Measurements from ENCODE around the gene SPRR2E.
"Not testable (repeated sequence)": the region's sequence is repeated elsewhere in the genome, so short reads cannot be mapped to it uniquely, and the experiment has no call there.

Gene SPRR2E

DNA sequence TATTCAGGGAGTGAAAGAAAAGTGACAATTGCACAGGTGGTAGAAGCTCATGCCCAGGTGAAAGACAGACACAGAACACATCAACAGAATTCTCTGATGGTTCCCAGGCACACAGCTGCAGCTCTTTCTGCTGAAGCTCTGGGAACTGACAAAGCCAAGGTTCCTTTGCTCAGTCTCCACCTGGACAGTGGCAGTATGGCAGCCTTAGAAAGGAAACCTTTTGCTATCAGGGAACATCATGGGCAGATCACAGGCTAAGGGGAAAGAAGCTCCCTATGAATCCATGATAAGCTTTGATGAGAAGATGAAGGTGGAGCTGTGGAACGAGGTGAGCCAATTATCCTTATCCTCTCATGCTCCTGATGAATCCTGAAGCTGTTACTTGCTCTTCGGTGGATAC lies 24.1 kb downstream of the SPRR2E start:
- DNase-seq (ENCODE audit: low spot score), result no peak

DNA sequence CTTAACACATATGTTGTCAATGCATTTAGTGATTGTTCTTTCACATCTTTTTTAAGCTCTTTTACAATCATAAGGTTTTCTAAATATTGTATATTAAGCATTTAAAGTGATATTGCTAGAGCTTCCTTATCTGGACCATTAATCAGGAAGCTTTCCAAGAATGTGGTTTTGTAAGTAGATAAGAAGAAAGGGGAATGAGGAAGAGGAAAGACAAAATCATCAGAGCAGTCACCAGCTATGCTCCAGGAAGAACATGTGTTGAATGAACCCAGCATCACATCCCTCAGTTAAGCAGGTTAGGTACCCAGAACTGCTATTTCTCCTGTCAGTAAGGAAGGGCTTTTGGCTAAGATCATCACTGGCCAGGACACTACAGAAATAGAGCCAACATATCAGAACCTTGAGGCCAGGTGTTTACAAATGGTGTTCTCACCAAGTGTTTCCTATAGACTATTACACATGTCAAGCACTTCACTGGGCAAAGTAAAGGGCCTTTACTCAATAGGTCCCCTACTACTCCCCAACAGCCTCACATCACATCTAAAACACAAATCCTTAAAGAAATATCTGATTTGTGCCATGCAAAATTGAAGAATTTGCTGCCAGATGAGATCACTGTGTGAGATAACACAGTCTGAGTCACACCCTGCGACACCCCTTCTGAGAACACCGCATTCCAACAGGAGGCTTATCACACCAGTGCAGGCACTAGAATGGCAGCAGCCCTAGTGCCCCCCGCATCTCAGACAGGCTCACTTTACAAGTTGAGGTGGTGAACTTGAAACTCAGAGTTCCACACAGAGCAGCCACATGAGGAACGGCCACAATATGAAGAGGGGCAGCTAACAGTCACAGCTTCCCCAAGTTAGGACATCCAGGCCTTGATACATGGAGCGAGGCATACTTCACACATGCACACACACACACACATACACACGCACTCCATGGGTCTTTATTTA lies 35.2 kb downstream of the SPRR2E start:
- DNase-seq (ENCODE audit: low spot score), result peak; percentile 8

DNA sequence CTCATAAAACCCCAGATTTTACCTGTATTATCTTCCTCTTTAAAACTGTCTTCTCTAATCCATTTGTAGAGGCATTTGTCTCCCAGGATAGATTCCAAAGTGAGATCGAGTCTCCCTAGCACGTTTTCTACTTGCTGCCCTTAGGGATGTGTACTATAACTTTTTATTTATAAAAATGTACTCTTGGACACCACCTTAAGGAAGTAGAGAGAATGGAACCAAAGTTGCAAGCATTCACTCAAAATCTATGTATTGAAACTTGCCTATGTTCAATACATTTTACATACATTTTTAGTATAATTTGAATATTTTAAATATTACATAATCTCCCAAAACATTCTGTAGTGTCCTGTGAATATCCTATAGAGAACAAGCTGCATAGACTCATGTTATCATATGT lies 36.2 kb downstream of the SPRR2E start:
- no peak for DNase-seq (ENCODE audit: low spot score)

DNA sequence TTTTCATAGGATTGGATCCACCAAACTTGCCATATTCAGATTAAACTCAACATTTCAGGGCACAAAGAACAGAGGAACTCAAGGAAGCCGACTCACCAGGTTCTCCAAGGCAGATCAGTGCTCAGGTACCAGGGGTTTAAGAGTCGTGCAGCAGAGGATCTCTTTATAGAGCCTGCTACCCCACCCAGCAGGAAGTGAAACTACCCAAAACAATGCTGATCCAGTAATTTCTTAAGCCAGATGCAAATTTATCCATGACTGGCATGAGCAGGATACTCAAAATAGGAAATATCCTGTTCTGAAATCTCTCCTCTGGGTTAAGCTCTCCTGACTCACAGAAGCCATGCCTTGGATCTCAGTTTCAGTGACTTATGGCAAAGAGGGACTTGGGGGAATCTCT lies 37.0 kb downstream of the SPRR2E start, which contains the start of gene SPRR2A:
TSS of gene SPRR2A (minus strand) at position 138 of the 400 bp plus-strand sequence. CDS start 777 bp downstream, outside the sequence.
- DNase-seq (ENCODE audit: low spot score), result no peak

DNA sequence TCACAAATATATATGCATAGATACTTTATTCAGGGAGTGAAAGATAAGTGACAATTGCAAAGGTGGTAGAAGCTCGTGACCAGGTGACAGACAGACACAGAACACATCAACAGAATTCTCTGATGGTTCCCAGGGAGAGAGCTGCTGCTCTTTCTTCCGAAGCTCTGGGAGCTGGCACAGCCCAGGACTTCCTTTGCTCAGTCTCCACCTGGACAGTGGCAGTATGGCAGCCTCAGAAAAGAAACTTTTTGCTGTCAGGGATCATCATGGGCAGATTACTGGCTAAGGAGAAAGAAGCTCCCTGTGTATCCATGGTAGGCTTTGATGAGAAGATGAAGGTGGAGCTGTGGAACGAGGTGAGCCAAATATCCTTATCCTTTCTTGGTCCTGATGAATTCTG lies 38.2 kb downstream of the SPRR2E start:
- DNase-seq (ENCODE audit: low spot score), result not testable (repeated sequence)

DNA sequence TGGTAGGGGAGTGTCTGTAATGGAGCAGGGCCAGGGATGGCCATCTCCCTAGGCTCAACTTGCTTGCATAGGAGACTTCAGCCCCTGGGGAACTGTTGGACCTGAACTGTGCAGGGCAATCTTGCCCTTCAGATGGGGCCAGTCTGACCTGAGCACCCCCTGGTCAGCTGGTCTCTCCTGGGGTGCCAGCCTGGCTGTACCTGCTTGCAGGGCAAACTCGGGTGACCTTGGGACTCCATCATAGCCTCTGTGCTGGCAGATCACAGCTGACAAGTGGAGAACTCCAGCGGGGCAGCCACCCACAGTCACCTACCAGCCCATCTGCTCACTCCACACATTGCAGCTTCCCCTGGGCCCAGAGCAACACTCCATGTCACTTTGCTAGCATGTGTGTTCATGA lies 45.1 kb downstream of the SPRR2E start:
- no peak for DNase-seq (ENCODE audit: low spot score)

Measured in LoVo (cell line).